GM19099 (cell line): ENCODE data around the gene TTC9B.

Experiments used
- POLR2A ChIP-seq: IDR thresholded peaks from 3 replicates; pipeline ENCODE4 v1.6.1; 2011; ENCODE audit warnings: low read depth; ENCODE audit not compliant: insufficient read length; ENCODE audit errors: extremely low read depth

Gene TTC9B

DNA sequence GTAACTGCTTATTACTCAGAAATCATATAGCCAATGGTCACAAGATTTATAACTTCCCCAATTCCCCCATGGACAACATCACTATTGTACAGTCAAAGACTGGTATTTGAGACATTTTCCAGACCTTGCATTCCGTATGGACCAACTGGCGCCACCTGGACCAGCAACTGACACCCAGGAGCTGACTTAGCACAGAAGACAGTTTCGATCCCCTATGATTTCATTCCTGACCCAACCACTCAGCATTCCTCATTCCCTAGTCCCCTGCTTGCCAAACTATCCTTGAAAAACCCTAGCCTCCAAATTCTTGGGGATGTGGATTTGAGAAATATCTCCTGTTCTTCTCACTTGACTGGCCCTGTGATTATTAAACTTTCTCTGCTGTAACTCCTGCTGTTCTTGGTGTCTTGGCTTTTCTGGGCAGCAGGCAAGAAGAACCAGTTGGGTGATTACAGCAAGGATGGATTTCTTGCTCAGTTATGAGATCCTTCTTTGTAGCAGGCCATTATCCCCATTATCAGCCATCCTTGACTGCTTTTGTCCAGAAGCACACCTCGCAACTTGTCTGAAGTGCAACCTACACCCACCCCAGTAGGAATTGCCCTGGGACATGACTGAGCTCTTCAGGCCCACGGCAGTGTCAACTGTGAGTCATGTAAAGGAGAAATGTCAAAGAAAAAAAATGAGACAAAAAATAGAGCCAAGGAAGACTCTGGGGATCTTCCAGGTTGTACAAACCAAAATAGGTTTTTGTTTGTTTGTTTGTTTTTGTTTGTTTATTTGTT lies 40.7 kb downstream of the TTC9B start:
- TF ChIP-seq POLR2A, result no peak

DNA sequence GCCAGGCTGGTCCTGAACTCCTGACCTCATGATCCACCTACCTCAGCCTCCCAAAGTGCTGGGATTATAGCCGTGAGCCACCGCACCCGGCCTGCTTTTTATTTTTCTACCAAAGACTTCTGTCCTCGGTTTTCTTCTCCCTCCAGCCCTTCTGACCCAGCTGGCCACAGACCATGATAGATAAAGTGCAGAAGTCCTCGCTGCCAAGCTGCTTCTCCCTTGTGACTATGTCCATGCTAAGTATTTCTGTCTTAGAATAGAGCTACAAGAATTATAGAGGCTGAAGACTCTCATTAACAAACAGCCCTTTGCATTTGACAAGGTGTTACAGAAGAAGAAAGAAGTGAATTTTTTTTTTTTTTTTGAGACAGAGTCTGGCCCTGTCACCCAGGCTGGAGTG lies 42.4 kb downstream of the TTC9B start:
- TF ChIP-seq POLR2A, result no peak

GRCh38 chr19:40174092-40174491 lies 44.1 kb downstream of the TTC9B start:
- no peak for TF ChIP-seq POLR2A
